Caco-2 (cell line): ENCODE data around the gene PAQR4. TPM values are rescaled to one million over a fixed set of nuclear protein-coding genes. Genes with fewer than 3 reads are reported as not detected.

Experiments
- BruUV-seq: library from RNA; stranded (reverse); fragments of 400-500 nt; replicated peaks from 2 replicates; lab custom pipeline; 2021; lab: Mats Ljungman, UMichigan
- CTCF ChIA-PET: fragments of 300-600 bp; sonication (Branson Sonifier 250); formaldehyde crosslinking; loops from one replicate; lab custom pipeline; 2022; ENCODE audit warnings: antibody characterized with exemption; lab: Charles Lee
- POLR2A ChIA-PET: fragments of 300-600 bp; sonication (Branson Sonifier 250); formaldehyde crosslinking; loops from one replicate; lab custom pipeline; 2022; ENCODE audit warnings: antibody characterized with exemption; lab: Charles Lee
- DNase-seq, 2 experiments: peaks; one replicate each; pipeline versions ENCODE4 v3.0.0 to v3.0.0-alpha.2; 2020 to 2022
- H3K27me3 ChIP-seq: replicated peaks from 2 replicates; pipeline ENCODE4 v1.6.0; 2011; ENCODE audit warnings: low read length; ENCODE audit not compliant: control insufficient read depth, insufficient read depth
- H3K36me3 ChIP-seq: 2 replicates; pipeline ENCODE4 v1.5.1; 2011; ENCODE audit warnings: low read length; ENCODE audit not compliant: control insufficient read depth, insufficient read depth
- H3K4me1 ChIP-seq: fragments of 250-450 bp; sonication (Bioruptor Pico); 2 replicates; pipeline ENCODE4 v1.5.1; 2020; ENCODE audit warnings: mild to moderate bottlenecking
- H3K4me3 ChIP-seq: 2 replicates; pipeline ENCODE4 v1.5.1; 2011; ENCODE audit warnings: low read depth, mild to moderate bottlenecking, control low read depth, low read length
- H3K9me3 ChIP-seq: fragments of 250-450 bp; sonication (Bioruptor Pico); 2 replicates; pipeline ENCODE4 v1.5.1; 2020; ENCODE audit warnings: mild to moderate bottlenecking, moderate library complexity
- H3K27ac Mint-ChIP-seq: one replicate; pipeline ENCODE4 v1.8.0; 2022; ENCODE audit warnings: mixed read lengths; ENCODE audit not compliant: unreplicated experiment
- H3K27me3 Mint-ChIP-seq: one replicate; pipeline ENCODE4 v1.8.0; 2022; ENCODE audit warnings: mixed read lengths; ENCODE audit not compliant: insufficient read depth, unreplicated experiment
- H3K36me3 Mint-ChIP-seq: one replicate; pipeline ENCODE4 v1.8.0; 2022; ENCODE audit warnings: mild to moderate bottlenecking, mixed read lengths; ENCODE audit not compliant: insufficient read depth, unreplicated experiment
- H3K4me1 Mint-ChIP-seq: one replicate; pipeline ENCODE4 v1.8.0; 2022; ENCODE audit warnings: low read depth, mixed read lengths; ENCODE audit not compliant: unreplicated experiment
- H3K4me3 Mint-ChIP-seq: one replicate; pipeline ENCODE4 v1.8.0; 2022; ENCODE audit warnings: mild to moderate bottlenecking, moderate library complexity, mixed read lengths; ENCODE audit not compliant: unreplicated experiment
- H3K9me3 Mint-ChIP-seq: one replicate; pipeline ENCODE4 v1.8.0; 2022; ENCODE audit warnings: mixed read lengths; ENCODE audit not compliant: unreplicated experiment
- CTCF ChIP-seq, 2 experiments: fragments of 200-600 bp in 1 of 2; IDR thresholded peaks; 1 replicate in 1 of 2; 2 replicates in 1 of 2; pipeline versions ENCODE4 v1.5.1 to v1.8.0; 2011 to 2022; ENCODE audit warnings: antibody characterized with exemption in 1 of 2, control low read depth in 1 of 2, inconsistent platforms in 1 of 2, low read depth in 1 of 2, low read length in 1 of 2, mild to moderate bottlenecking in 1 of 2, moderate library complexity in 1 of 2; ENCODE audit not compliant: insufficient read depth in 1 of 2, severe bottlenecking in 1 of 2, unreplicated experiment in 1 of 2
- intact Hi-C: fragments of 100-400 bp; cut with micrococcal nuclease; formaldehyde crosslinking; loops from one replicate; pipeline ENCODE4 v1.10.0; 2022; ENCODE audit not compliant: unreplicated experiment
- total RNA-seq: library from RNA; stranded (reverse); gene quantifications from 2 replicates; pipeline ENCODE4 v1.2.3, GENCODE V29; 2022

Gene PAQR4
- total RNA-seq, 1 experiment from 2014 or later, result 12.0 TPM

- no peak for DNase-seq
- Mint-ChIP-seq H3K36me3 (peaks cover 35% of the 10 kb centered on the region), H3K4me3 (no peak overlapping the region), H3K27ac (no peak overlapping the region), H3K9me3 (no peaks in the 10 kb centered on the region), H3K27me3 (no peaks in the 10 kb centered on the region), H3K4me1 (no peaks in the 10 kb centered on the region)
- no TSS peak for BruUV-seq
- Histone ChIP-seq H3K9me3 (no peaks in the 10 kb centered on the region), H3K4me3 (no peak overlapping the region), H3K27me3 (no peaks in the 10 kb centered on the region), H3K4me1 (peaks cover 17% of the 10 kb centered on the region), H3K36me3 (no peaks in the 10 kb centered on the region)
- POLR2A ChIA-PET, result no interaction called here
- intact Hi-C loops, result no loop called here
- CTCF ChIA-PET, result no interaction called here
- TF ChIP-seq CTCF (IDR thresholded peaks at IDR 0.05; ENCODE audit: insufficient read depth in 1 of 2, low read depth in 1 of 2, low read length in 1 of 2, severe bottlenecking in 1 of 2, unreplicated experiment in 1 of 2), result no peak
Observed at GRCh38 chr16:2967211-2967631, 1.9 kb upstream of the PAQR4 start.

GRCh38 chr16:2967721-2968161 lies 1.4 kb upstream of the PAQR4 start:
- Mint-ChIP-seq H3K27me3 (no peaks in the 10 kb centered on the region), H3K27ac (no peak overlapping the region), H3K4me1 (no peaks in the 10 kb centered on the region), H3K9me3 (no peaks in the 10 kb centered on the region), H3K36me3 (peaks cover 40% of the 10 kb centered on the region), H3K4me3 (peak overlapping the region; percentile 75)
- POLR2A ChIA-PET, result no interaction called here
- Histone ChIP-seq H3K4me1 (peaks cover 15% of the 10 kb centered on the region), H3K27me3 (no peaks in the 10 kb centered on the region), H3K4me3 (no peak overlapping the region), H3K36me3 (no peaks in the 10 kb centered on the region), H3K9me3 (no peaks in the 10 kb centered on the region)
- CTCF ChIA-PET, result interaction anchor here (0.6 kb wide), 1 partner anchor 36 kb away, joined by 4 read pairs; no protein-coding TSS in a partner anchor
- no peak for TF ChIP-seq CTCF (IDR thresholded peaks at IDR 0.05; ENCODE audit: insufficient read depth in 1 of 2, low read depth in 1 of 2, low read length in 1 of 2, severe bottlenecking in 1 of 2, unreplicated experiment in 1 of 2)
- intact Hi-C loops, result no loop called here
- no peak for DNase-seq
- no TSS peak for BruUV-seq

- Histone ChIP-seq H3K9me3 (no peaks in the 10 kb centered on the region), H3K36me3 (no peaks in the 10 kb centered on the region), H3K4me1 (peaks cover 11% of the 10 kb centered on the region), H3K4me3 (peak overlapping the region; percentile 82), H3K27me3 (no peaks in the 10 kb centered on the region)
- intact Hi-C loops, result no loop called here
- ChIA-PET POLR2A (no interaction called here), CTCF (interaction anchor here (0.6 kb wide), 1 partner anchor 36 kb away, joined by 4 read pairs; no protein-coding TSS in a partner anchor)
- Mint-ChIP-seq H3K36me3 (peaks cover 46% of the 10 kb centered on the region), H3K4me1 (no peaks in the 10 kb centered on the region), H3K9me3 (no peaks in the 10 kb centered on the region), H3K27me3 (no peaks in the 10 kb centered on the region), H3K27ac (peak overlapping the region; percentile 50), H3K4me3 (peak overlapping the region; percentile 75)
- TF ChIP-seq CTCF (IDR thresholded peaks at IDR 0.05; ENCODE audit: insufficient read depth in 1 of 2, low read depth in 1 of 2, low read length in 1 of 2, severe bottlenecking in 1 of 2, unreplicated experiment in 1 of 2), result no peak
- BruUV-seq, result no TSS peak
- peak; percentile 46 to 83 for DNase-seq
Observed at GRCh38 chr16:2968368-2968737, 795 bp upstream of the PAQR4 start.
